Measurements from ENCODE around the gene SEMA4D. TPM values are rescaled to one million over a fixed set of nuclear protein-coding genes. Genes with fewer than 3 reads are reported as not detected.

Gene SEMA4D
- total RNA-seq, 1 experiment from 2014 or later, result 4.8 TPM

- no peak for DNase-seq (ENCODE audit: low spot score)
Measured at GRCh38 chr9:89528131-89528530, 30.2 kb upstream of the SEMA4D start.

GRCh38 chr9:89527084-89527483, 29.2 kb upstream of the SEMA4D start:
- DNase-seq (ENCODE audit: low spot score), result no peak

GRCh38 chr9:89526667-89527066, 28.8 kb upstream of the SEMA4D start:
- no peak for DNase-seq (ENCODE audit: low spot score)

- no peak for DNase-seq (ENCODE audit: low spot score)
Measured at GRCh38 chr9:89525446-89526374, 27.8 kb upstream of the SEMA4D start.

GRCh38 chr9:89524963-89525362, 27.1 kb upstream of the SEMA4D start:
- DNase-seq (ENCODE audit: low spot score), result no peak

- no peak for DNase-seq (ENCODE audit: low spot score)
Measured at GRCh38 chr9:89523948-89524347, 26.0 kb upstream of the SEMA4D start.

GRCh38 chr9:89522959-89523285, 25.0 kb upstream of the SEMA4D start:
- DNase-seq (ENCODE audit: low spot score), result no peak

GRCh38 chr9:89522261-89522958, 24.5 kb upstream of the SEMA4D start:
- no peak for DNase-seq (ENCODE audit: low spot score)

GRCh38 chr9:89519366-89519805, 21.5 kb upstream of the SEMA4D start:
- peak; percentile 28 for DNase-seq (ENCODE audit: low spot score)

- no peak for DNase-seq (ENCODE audit: low spot score)
Measured at GRCh38 chr9:89518466-89519365, 20.8 kb upstream of the SEMA4D start.

- no peak for DNase-seq (ENCODE audit: low spot score)
Measured at GRCh38 chr9:89515416-89515815, 17.5 kb upstream of the SEMA4D start.

GRCh38 chr9:89514956-89515355, 17.0 kb upstream of the SEMA4D start:
- no peak for DNase-seq (ENCODE audit: low spot score)

GRCh38 chr9:89514337-89514736, 16.4 kb upstream of the SEMA4D start:
- DNase-seq (ENCODE audit: low spot score), result no peak

- no peak for DNase-seq (ENCODE audit: low spot score)
Measured at GRCh38 chr9:89513837-89514236, 15.9 kb upstream of the SEMA4D start.

- DNase-seq (ENCODE audit: low spot score), result no peak
Measured at GRCh38 chr9:89512382-89512781, 14.5 kb upstream of the SEMA4D start.

GRCh38 chr9:89508951-89509615, 11.2 kb upstream of the SEMA4D start:
- DNase-seq (ENCODE audit: low spot score), result no peak

GRCh38 chr9:89505911-89506310, 8.0 kb upstream of the SEMA4D start:
- no peak for DNase-seq (ENCODE audit: low spot score)

- DNase-seq (ENCODE audit: low spot score), result no peak
Measured at GRCh38 chr9:89505048-89505447, 7.1 kb upstream of the SEMA4D start.

- no peak for DNase-seq (ENCODE audit: low spot score)
Measured at GRCh38 chr9:89502671-89503070, 4.8 kb upstream of the SEMA4D start.

GRCh38 chr9:89502038-89502601, 4.2 kb upstream of the SEMA4D start:
- no peak for DNase-seq (ENCODE audit: low spot score)

GRCh38 chr9:89501311-89501898, 3.5 kb upstream of the SEMA4D start:
- DNase-seq (ENCODE audit: low spot score), result no peak

All from H4 (cell line).